ENCODE results near the gene PHTF2. TPM values are rescaled to one million over a fixed set of nuclear protein-coding genes. Genes with fewer than 3 reads are reported as not detected.

PHTF2 gene
- total RNA-seq, 5 donors from 2014 or later (not counting 1 experiment from before 2014, with no cell fraction given), result 19.7 to 35.8 (median 28.0) TPM

DNA sequence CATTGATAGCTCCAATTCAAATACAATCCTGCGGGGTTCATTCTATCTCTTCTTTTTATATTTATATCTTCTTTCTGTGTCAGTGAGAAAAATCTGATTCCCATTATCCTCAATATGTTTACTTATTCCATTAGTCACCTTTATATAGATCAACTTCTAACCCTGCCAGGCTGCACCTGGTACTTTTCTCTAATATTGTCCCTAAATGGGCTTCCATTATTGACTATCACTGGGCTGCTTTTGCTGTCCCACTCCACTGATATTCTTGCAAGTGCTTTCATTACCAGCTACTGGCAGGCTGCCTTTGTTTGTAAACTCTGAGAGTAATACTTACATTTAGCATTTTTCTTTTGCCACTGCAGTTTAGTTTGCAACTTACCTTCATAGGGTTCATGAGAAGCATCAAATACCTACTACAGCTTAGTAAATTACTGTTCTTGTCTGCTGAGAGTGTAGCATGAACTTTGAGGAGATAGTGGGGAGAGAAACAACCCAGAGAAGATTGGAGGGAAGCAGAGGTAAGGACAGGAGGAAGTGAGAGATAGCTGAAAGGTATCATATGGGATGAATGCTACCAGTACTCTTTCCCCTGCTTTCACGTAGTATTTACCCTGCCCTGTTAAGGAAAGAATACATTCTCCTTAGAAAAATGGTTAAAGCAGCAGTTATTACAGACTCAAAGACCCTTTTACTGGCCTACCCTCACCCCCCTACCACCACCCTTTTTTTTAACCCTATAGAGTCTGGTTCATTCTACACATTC, 119.1 kb downstream of the PHTF2 start:
- no peak overlapping the region for H3K27ac ChIP-seq (ENCODE audit: low read length)
- ChIA-PET POLR2A (interaction anchor here in 1 of 2 donors (0.6 kb wide), 1 partner anchor 42 kb away, joined by 5 read pairs; no protein-coding TSS in a partner anchor), CTCF (interaction anchor here in 1 of 2 donors (0.9 kb wide), 1 partner anchor 16 kb away, joined by 3 read pairs; no protein-coding TSS in a partner anchor)
- Mint-ChIP-seq H3K27me3 (no peaks in the 10 kb centered on the region), H3K9me3 (no peaks in the 10 kb centered on the region), H3K4me3 (no peak overlapping the region), H3K4me1 (peaks cover 6 to 24% (median 12%) of the 10 kb centered on the region in 3 donors), H3K36me3 (peaks cover 13% of the 10 kb centered on the region), H3K27ac (no peak overlapping the region)
- WGBS (ENCODE audit: insufficient coverage), result no CpG with 5 or more reads among the region's 2 CpGs
- no peaks in the 10 kb centered on the region for H3K27me3 ChIP-seq (replicated peaks in 1 of 2; ENCODE audit: control insufficient read depth in 2 of 2, extremely low read depth in 1 of 2, insufficient read depth in 2 of 2, low read length in 1 of 2)
- DNase-seq (no peak), ATAC-seq (replicated peaks in 1 of 4) (no peak)
- H3K36me3 ChIP-seq (ENCODE audit: control insufficient read depth in 2 of 2, extremely low read depth in 1 of 2, insufficient read depth in 1 of 2, low read length in 1 of 2), result peaks cover 5 to 12% of the 10 kb centered on the region in 2 donors
- no peak overlapping the region for H3K4me3 ChIP-seq (ENCODE audit: control insufficient read depth in 1 of 2, extremely low read depth in 1 of 2, low read length in 1 of 2)
- H3K9me3 ChIP-seq, result no peaks in the 10 kb centered on the region
- H3K4me1 ChIP-seq (ENCODE audit: control insufficient read depth in 1 of 2, extremely low read depth in 1 of 2, insufficient read depth in 2 of 2, low read length in 2 of 2), result peaks cover 0 to 2% of the 10 kb centered on the region in 2 experiments

DNA sequence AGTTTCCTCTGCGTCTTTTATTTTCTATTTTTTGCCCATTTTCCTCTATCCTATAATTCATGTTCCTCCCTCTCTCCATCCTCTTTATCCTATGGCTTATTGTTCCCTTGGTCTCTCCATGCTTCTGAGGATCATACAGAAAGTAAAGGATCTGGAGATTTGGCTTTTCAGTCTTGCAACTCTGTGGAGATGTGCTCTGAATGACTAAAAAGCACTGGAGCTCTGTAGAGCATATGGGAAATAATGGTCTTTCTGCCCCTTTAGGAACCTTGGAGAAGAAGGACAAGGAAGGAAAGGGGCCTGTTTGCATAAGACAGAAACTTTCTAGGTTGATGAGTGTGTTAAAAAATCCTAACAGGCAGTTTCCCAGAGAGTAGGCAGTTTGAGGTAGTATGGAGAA, 120.1 kb downstream of the PHTF2 start:
- Mint-ChIP-seq H3K27ac (no peak overlapping the region), H3K36me3 (peaks cover 17% of the 10 kb centered on the region), H3K4me1 (peaks cover 13 to 30% (median 19%) of the 10 kb centered on the region in 3 donors), H3K4me3 (no peak overlapping the region), H3K9me3 (no peaks in the 10 kb centered on the region), H3K27me3 (no peaks in the 10 kb centered on the region)
- Histone ChIP-seq H3K27ac (ENCODE audit: low read length) (no peak overlapping the region), H3K4me3 (ENCODE audit: control insufficient read depth in 1 of 2, extremely low read depth in 1 of 2, low read length in 1 of 2) (no peak overlapping the region), H3K36me3 (ENCODE audit: control insufficient read depth in 2 of 2, extremely low read depth in 1 of 2, insufficient read depth in 1 of 2, low read length in 1 of 2) (peaks cover 5 to 12% of the 10 kb centered on the region in 2 donors), H3K27me3 (replicated peaks in 1 of 2; ENCODE audit: control insufficient read depth in 2 of 2, extremely low read depth in 1 of 2, insufficient read depth in 2 of 2, low read length in 1 of 2) (no peaks in the 10 kb centered on the region), H3K9me3 (no peaks in the 10 kb centered on the region), H3K4me1 (ENCODE audit: control insufficient read depth in 1 of 2, extremely low read depth in 1 of 2, insufficient read depth in 2 of 2, low read length in 2 of 2) (peaks cover 0 to 2% of the 10 kb centered on the region in 2 experiments)
- ChIA-PET POLR2A (no interaction called here), CTCF (interaction anchor here in 1 of 2 donors (0.5 kb wide), 1 partner anchor 28 kb away, joined by 3 read pairs; no protein-coding TSS in a partner anchor)
- ATAC-seq (replicated peaks in 1 of 4) (no peak), DNase-seq (no peak)
- 80% methylated on average over 1 of the region's 1 CpG for WGBS (ENCODE audit: insufficient coverage)

DNA sequence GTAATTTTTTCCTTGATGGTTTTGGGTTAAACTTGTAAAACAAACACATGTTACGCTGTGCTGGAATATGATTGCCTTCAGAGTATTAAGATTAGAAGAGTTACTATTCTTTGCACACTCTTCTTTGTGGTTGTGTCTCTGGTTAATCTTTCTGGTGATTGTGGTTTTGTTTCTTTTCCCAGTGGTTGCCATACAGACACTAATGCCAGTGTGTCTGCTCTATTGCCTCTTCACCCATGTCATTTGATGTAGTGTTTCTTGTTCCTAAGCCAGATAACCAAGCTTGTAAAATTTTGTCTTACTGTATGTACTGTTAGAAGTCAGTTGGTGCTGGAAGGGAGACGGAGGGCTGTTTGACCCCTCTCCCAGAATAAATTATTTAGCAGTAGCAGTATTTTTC, 124.8 kb downstream of the PHTF2 start:
- no peak overlapping the region for H3K4me3 Mint-ChIP-seq
- no CpG with 5 or more reads among the region's 2 CpGs for WGBS (ENCODE audit: insufficient coverage)
- peaks cover 7 to 13% (median 12%) of the 10 kb centered on the region in 3 donors for H3K4me1 Mint-ChIP-seq
- peaks cover 31% of the 10 kb centered on the region for H3K36me3 Mint-ChIP-seq
- ATAC-seq (replicated peaks in 1 of 4), result no peak
- H3K27me3 ChIP-seq (replicated peaks in 1 of 2; ENCODE audit: control insufficient read depth in 2 of 2, extremely low read depth in 1 of 2, insufficient read depth in 2 of 2, low read length in 1 of 2), result no peaks in the 10 kb centered on the region
- H3K4me1 ChIP-seq (ENCODE audit: control insufficient read depth in 1 of 2, extremely low read depth in 1 of 2, insufficient read depth in 2 of 2, low read length in 2 of 2), result no peaks in the 10 kb centered on the region
- no peak overlapping the region for H3K27ac Mint-ChIP-seq
- H3K4me3 ChIP-seq (ENCODE audit: control insufficient read depth in 1 of 2, extremely low read depth in 1 of 2, low read length in 1 of 2), result no peak overlapping the region
- H3K9me3 ChIP-seq, result no peaks in the 10 kb centered on the region
- H3K27me3 Mint-ChIP-seq, result no peaks in the 10 kb centered on the region
- H3K36me3 ChIP-seq (ENCODE audit: control insufficient read depth in 2 of 2, extremely low read depth in 1 of 2, insufficient read depth in 1 of 2, low read length in 1 of 2), result peaks cover 5 to 21% of the 10 kb centered on the region in 2 donors
- POLR2A ChIA-PET, result interaction anchor here in 1 of 2 donors (0.5 to 0.6 kb wide), 2 partner anchors 31 to 33 kb away, joined by 3 to 10 read pairs; no protein-coding TSS in a partner anchor
- CTCF ChIA-PET, result no interaction called here
- DNase-seq, result no peak
- no peaks in the 10 kb centered on the region for H3K9me3 Mint-ChIP-seq
- H3K27ac ChIP-seq (ENCODE audit: low read length), result no peak overlapping the region

DNA sequence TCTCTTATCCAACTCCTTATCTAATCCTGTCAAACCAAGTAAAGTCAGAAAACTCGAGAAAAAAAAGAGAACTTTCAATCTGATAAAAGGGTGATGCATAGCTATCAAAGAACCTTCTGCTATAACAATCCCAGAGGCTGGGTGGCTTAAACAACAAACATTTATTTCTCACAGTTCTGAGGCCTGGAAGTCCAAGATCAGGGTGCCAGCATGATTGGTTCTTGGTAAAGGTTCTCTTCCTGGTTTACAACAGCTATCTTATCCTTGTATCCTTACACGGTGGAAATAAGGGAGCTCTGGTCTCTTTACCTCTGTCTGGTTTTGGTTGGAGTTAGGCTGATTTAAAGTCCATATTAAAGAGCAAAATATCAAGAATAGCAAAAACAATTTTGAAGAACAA, 131.9 kb downstream of the PHTF2 start:
- Histone ChIP-seq H3K36me3 (ENCODE audit: control insufficient read depth in 2 of 2, extremely low read depth in 1 of 2, insufficient read depth in 1 of 2, low read length in 1 of 2) (peaks cover 0 to 19% of the 10 kb centered on the region in 2 donors), H3K9me3 (no peaks in the 10 kb centered on the region), H3K4me1 (ENCODE audit: control insufficient read depth in 1 of 2, extremely low read depth in 1 of 2, insufficient read depth in 2 of 2, low read length in 2 of 2) (peaks cover 0 to under 1% of the 10 kb centered on the region in 2 experiments), H3K27me3 (replicated peaks in 1 of 2; ENCODE audit: control insufficient read depth in 2 of 2, extremely low read depth in 1 of 2, insufficient read depth in 2 of 2, low read length in 1 of 2) (no peaks in the 10 kb centered on the region), H3K4me3 (ENCODE audit: control insufficient read depth in 1 of 2, extremely low read depth in 1 of 2, low read length in 1 of 2) (no peak overlapping the region), H3K27ac (ENCODE audit: low read length) (no peak overlapping the region)
- no peaks in the 10 kb centered on the region for H3K27me3 Mint-ChIP-seq
- no peak overlapping the region for H3K4me3 Mint-ChIP-seq
- DNase-seq (no peak), ATAC-seq (replicated peaks in 1 of 4) (no peak)
- WGBS (ENCODE audit: insufficient coverage), result no CpG with 5 or more reads among the region's 2 CpGs
- peak overlapping the region; percentile 55 to 71 for H3K27ac Mint-ChIP-seq
- ChIA-PET CTCF (no interaction called here), POLR2A (no interaction called here)
- H3K36me3 Mint-ChIP-seq, result peaks cover 27% of the 10 kb centered on the region
- H3K9me3 Mint-ChIP-seq, result no peaks in the 10 kb centered on the region
- H3K4me1 Mint-ChIP-seq, result peaks cover 6 to 14% (median 12%) of the 10 kb centered on the region in 3 donors

DNA sequence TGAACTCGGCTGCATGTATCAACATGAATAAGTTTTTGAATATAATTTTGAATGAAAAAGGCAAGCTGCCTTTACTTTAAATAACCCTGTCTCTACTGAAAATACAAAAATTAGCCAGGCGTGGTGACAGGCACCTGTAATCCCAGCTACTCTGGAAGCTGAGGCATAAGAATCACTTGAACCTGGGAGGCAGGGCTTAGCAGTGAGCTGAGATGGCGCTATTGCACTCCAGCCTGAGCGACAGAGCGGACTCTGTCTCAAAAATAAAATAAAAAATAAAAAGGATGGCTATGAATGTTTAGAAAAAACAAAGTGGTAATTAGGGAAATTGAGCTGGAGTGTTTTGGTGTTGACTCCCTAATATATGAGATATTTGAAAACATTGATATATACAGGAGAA, 133.3 kb downstream of the PHTF2 start:
- H3K4me3 ChIP-seq (ENCODE audit: control insufficient read depth in 1 of 2, extremely low read depth in 1 of 2, low read length in 1 of 2), result no peak overlapping the region
- CTCF ChIA-PET, result interaction anchor here in 1 of 2 donors (0.6 kb wide), 1 partner anchor 15 kb away, joined by 3 read pairs; no protein-coding TSS in a partner anchor
- H3K27me3 Mint-ChIP-seq, result no peaks in the 10 kb centered on the region
- peaks cover 9 to 18% (median 17%) of the 10 kb centered on the region in 3 donors for H3K4me1 Mint-ChIP-seq
- H3K27ac Mint-ChIP-seq, result peak overlapping the region; percentile 0 to 3
- H3K9me3 Mint-ChIP-seq, result no peaks in the 10 kb centered on the region
- peaks cover 0 to 2% of the 10 kb centered on the region in 2 experiments for H3K4me1 ChIP-seq (ENCODE audit: control insufficient read depth in 1 of 2, extremely low read depth in 1 of 2, insufficient read depth in 2 of 2, low read length in 2 of 2)
- no peaks in the 10 kb centered on the region for H3K9me3 ChIP-seq
- no CpG with 5 or more reads among the region's 5 CpGs for WGBS (ENCODE audit: insufficient coverage)
- ATAC-seq (replicated peaks in 1 of 4) (no peak), DNase-seq (no peak)
- H3K27me3 ChIP-seq (replicated peaks in 1 of 2; ENCODE audit: control insufficient read depth in 2 of 2, extremely low read depth in 1 of 2, insufficient read depth in 2 of 2, low read length in 1 of 2), result no peaks in the 10 kb centered on the region
- POLR2A ChIA-PET, result interaction anchor here in 1 of 2 donors (0.6 kb wide), 1 partner anchor 12 kb away, joined by 3 read pairs; no protein-coding TSS in a partner anchor
- H3K27ac ChIP-seq (ENCODE audit: low read length), result no peak overlapping the region
- H3K36me3 Mint-ChIP-seq, result peaks cover 27% of the 10 kb centered on the region
- peaks cover 0 to 16% of the 10 kb centered on the region in 2 donors for H3K36me3 ChIP-seq (ENCODE audit: control insufficient read depth in 2 of 2, extremely low read depth in 1 of 2, insufficient read depth in 1 of 2, low read length in 1 of 2)
- no peak overlapping the region for H3K4me3 Mint-ChIP-seq

DNA sequence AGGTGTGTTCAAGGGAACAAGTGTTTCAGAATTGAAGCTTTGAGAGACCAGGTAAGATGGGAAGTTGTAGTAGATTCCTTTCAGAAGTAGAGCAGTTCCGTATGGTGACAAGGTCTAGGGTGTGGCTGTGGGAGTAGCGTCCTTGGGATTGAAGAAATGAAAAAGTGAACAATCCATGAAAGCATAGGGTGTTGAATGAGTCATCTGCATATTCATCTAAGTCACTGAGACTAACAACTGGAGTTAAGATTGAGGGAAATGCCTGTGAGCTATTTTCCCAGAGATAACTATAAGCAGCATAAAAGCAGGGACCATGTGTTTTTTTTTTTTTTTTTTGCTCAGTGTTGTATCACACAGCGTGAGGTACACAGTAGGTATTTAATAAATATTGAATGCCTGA, 134.8 kb downstream of the PHTF2 start:
- no peak for ATAC-seq (replicated peaks in 1 of 4)
- Histone ChIP-seq H3K4me3 (ENCODE audit: control insufficient read depth in 1 of 2, extremely low read depth in 1 of 2, low read length in 1 of 2) (no peak overlapping the region), H3K27me3 (replicated peaks in 1 of 2; ENCODE audit: control insufficient read depth in 2 of 2, extremely low read depth in 1 of 2, insufficient read depth in 2 of 2, low read length in 1 of 2) (no peaks in the 10 kb centered on the region), H3K4me1 (ENCODE audit: control insufficient read depth in 1 of 2, extremely low read depth in 1 of 2, insufficient read depth in 2 of 2, low read length in 2 of 2) (peaks cover 0 to 2% of the 10 kb centered on the region in 2 experiments), H3K9me3 (no peaks in the 10 kb centered on the region), H3K27ac (ENCODE audit: low read length) (no peak overlapping the region), H3K36me3 (ENCODE audit: control insufficient read depth in 2 of 2, extremely low read depth in 1 of 2, insufficient read depth in 1 of 2, low read length in 1 of 2) (peaks cover 0 to 10% of the 10 kb centered on the region in 2 donors)
- Mint-ChIP-seq H3K4me3 (no peak overlapping the region), H3K27me3 (no peaks in the 10 kb centered on the region), H3K4me1 (peaks cover 9 to 18% (median 17%) of the 10 kb centered on the region in 3 donors), H3K36me3 (peaks cover 23% of the 10 kb centered on the region), H3K9me3 (no peaks in the 10 kb centered on the region), H3K27ac (peak overlapping the region in 1 of 2 donors; percentile 0)
- ChIA-PET POLR2A (interaction anchor here in 1 of 2 donors (0.6 to 1.0 kb wide), 2 partner anchors 24 to 154 kb away, joined by 3 read pairs; no protein-coding TSS in a partner anchor), CTCF (interaction anchor here (0.6 to 0.9 kb wide), 3 partner anchors 16 to 282 kb away, joined by 3 to 6 read pairs (median 3); no protein-coding TSS in a partner anchor)
- WGBS (ENCODE audit: insufficient coverage), result 100% methylated on average over 2 of the region's 3 CpGs
- DNase-seq, result no peak
